ENCODE measurements around the gene KIAA1328.

The KIAA1328 gene

DNA sequence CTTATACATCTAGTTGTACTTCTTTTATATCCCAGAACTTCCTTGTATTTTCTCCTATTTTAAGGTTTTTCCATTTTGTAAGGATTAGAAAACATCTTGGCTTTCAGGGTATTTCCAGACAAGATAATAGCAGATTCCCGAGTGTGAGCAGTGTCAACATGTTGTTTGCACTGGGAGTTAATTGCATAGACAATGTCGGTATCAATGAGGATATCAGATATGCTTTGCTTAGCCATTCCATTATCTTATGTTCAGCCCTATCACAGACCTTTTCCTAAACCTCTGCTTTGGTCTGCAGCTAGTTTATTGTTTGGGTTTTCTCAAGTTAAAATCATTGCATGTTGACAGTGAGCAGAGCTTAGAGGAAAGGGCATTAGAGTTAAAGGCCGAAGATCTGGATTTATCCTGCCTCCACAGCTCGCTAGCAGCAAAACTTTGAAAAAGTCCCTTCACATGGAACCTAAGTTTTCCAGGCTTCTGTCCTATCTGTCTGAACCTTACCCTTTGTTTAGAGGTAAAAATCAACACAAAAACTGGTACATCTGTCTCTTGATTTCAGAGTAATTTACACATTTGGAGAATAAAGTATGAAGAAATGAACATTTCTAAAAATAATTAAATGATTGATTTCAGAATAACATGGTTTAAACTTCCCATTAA, 355.4 kb downstream of the KIAA1328 start:
- TF ChIP-seq, protein P1, sequence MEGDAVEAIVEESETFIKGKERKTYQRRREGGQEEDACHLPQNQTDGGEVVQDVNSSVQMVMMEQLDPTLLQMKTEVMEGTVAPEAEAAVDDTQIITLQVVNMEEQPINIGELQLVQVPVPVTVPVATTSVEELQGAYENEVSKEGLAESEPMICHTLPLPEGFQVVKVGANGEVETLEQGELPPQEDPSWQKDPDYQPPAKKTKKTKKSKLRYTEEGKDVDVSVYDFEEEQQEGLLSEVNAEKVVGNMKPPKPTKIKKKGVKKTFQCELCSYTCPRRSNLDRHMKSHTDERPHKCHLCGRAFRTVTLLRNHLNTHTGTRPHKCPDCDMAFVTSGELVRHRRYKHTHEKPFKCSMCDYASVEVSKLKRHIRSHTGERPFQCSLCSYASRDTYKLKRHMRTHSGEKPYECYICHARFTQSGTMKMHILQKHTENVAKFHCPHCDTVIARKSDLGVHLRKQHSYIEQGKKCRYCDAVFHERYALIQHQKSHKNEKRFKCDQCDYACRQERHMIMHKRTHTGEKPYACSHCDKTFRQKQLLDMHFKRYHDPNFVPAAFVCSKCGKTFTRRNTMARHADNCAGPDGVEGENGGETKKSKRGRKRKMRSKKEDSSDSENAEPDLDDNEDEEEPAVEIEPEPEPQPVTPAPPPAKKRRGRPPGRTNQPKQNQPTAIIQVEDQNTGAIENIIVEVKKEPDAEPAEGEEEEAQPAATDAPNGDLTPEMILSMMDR (conservative IDR thresholded peaks at IDR 0.05; ENCODE audit: control insufficient read depth, insufficient read depth, low read depth, low read length), result no peak
- no peak for DNase-seq (ENCODE audit: low read depth)
- no peak overlapping the region for H3K4me3 ChIP-seq (ENCODE audit: control insufficient read depth, low read depth, low read length)

DNA sequence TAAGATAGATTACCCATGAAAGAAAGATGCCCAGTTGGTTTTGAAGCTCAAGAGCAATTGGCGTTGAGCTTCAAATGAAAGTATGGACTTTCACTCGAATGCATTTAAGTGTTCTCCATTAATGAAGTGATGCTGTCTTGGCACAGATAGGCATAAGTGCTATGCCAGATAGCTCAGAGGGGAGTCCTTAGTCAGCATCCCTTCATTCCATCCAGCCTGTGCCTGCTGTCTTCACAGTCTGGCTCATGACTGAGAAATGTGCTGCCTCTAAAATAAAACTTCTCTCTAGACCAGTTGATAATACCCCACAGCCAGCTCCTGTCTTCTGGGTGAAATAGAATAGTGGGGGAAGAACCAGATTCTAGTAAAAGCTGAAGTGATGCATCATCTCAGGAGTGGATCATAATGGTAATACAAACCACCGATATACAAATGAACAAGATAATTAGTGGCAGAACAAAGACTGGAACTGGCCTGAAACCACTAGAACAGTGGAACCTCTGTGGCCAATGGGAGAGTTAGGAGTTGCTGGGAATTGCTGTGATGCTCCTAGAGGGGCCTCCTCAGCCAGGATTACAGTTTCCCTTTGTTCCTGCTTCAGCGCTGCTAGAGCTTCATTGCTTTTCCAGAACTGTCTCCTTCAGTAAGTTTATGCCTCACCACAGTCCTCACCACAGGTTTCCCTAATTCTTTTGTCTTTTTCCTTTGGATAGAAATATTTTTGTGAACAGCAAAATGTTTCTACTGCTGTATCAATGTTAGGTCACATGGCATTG, 359.3 kb downstream of the KIAA1328 start:
- peak; percentile 1 for DNase-seq (ENCODE audit: low read depth)
- TF ChIP-seq, protein P1 (conservative IDR thresholded peaks at IDR 0.05; ENCODE audit: control insufficient read depth, insufficient read depth, low read depth, low read length), result no peak
- H3K4me3 ChIP-seq (ENCODE audit: control insufficient read depth, low read depth, low read length), result no peak overlapping the region

DNA sequence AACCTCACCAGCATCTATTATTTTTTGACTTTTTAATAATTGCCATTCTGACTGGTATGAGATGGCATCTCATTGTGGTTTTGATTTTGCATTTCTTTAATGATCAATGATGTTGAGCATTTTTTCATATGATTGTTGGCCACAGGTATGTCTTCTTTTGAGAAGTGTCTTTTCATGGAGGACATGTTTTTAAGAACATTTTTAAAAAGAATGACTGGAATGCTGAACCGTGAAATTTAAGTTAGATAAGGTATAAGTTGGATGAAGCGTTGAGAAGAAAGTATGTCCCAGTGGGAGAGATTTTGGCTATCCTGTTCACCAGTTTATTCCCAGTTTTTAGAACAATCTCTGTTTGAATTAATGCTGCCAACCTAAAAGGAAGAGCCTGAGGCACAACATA, 370.8 kb downstream of the KIAA1328 start:
- no peak for DNase-seq (ENCODE audit: low read depth)
- H3K4me3 ChIP-seq (ENCODE audit: control insufficient read depth, low read depth, low read length), result no peak overlapping the region
- TF ChIP-seq, protein P1 (conservative IDR thresholded peaks at IDR 0.05; ENCODE audit: control insufficient read depth, insufficient read depth, low read depth, low read length), result no peak

DNA sequence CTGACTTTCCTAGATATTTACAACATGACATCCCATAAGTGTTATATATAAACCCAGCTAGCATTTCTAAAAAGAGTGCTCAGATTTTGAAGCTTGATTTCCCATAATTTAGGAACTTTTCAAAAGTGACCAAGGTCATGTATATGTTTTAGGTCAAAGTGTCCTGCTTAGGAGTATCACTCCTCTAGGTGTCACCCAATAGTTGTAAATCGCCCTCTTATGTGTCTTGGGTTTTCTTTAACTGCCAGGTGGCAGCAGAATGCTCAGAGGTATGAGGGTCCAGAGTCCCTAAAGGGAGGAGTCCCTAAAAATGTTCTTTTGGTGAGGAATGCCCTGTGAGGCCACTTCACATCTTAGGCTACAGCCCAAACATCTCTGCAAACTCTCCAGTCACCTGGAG, 378.4 kb downstream of the KIAA1328 start:
- no peak overlapping the region for H3K4me3 ChIP-seq (ENCODE audit: control insufficient read depth, low read depth, low read length)
- DNase-seq (ENCODE audit: low read depth), result no peak
- TF ChIP-seq, protein P1 (conservative IDR thresholded peaks at IDR 0.05; ENCODE audit: control insufficient read depth, insufficient read depth, low read depth, low read length), result no peak

DNA sequence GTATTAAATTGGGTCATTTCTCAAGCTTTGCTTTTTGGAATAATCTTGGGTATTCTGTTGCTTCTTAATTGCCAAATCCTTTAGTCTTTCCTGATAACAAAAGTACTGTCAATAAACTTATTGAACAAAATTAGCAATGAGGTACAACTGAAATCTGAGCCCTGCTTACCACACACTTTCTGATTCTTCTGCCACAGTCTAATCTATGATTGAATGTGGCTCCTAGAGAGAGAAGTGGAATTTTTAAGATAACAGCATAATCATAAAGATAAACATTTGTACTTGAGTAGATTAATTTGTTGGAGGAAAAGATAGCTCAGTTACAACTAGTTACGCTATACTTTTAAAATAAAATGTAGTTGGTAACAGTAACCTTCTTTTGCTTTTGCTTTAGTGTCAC, 381.9 kb downstream of the KIAA1328 start:
- no peak for DNase-seq (ENCODE audit: low read depth)
- TF ChIP-seq, protein P1 (conservative IDR thresholded peaks at IDR 0.05; ENCODE audit: control insufficient read depth, insufficient read depth, low read depth, low read length), result no peak
- H3K4me3 ChIP-seq (ENCODE audit: control insufficient read depth, low read depth, low read length), result no peak overlapping the region

DNA sequence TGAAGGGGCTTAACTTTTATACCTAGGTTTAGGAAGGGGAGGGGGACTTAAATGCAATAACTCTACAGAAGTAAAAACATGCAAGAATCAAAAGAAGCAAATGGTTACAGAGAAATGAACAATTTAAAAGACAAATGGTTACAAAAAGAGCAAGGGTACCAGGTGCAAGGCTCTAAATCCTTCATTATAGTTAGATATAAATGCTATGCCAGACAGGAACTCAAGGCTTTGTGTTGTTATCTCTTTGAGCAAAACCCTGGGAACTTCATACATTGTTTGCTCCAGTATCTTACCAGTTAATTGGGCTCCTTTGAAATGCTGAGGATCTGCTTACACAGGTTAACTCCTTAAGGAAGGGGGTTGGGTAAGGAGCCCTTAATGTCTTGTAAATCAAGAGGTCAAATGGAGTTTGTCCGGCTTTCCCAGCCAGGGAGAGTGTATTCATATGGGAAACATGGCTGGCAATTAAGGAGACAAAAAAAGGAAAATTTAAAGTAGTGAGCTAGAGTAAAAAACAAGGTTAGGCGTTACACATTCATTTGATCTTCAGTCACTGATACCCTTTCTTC, 389.2 kb downstream of the KIAA1328 start:
- DNase-seq (ENCODE audit: low read depth), result no peak
- TF ChIP-seq, protein P1 (conservative IDR thresholded peaks at IDR 0.05; ENCODE audit: control insufficient read depth, insufficient read depth, low read depth, low read length), result no peak
- no peak overlapping the region for H3K4me3 ChIP-seq (ENCODE audit: control insufficient read depth, low read depth, low read length)
